Activated B cell treated with CpG ODN at 0.5 μM for 24 hours (primary cell): ENCODE results near the gene CADM1. TPM values are rescaled to one million over a fixed set of nuclear protein-coding genes. Genes with fewer than 3 reads are reported as not detected.

Experiments used
- ATAC-seq: fragments of 200-7000 bp; cut with Tn5 transposase; one replicate; pipeline ENCODE4 v1.10.0; 2021; ENCODE audit warnings: low read depth, mild to moderate bottlenecking, moderate library complexity
- CTCF ChIA-PET: fragments of 350-600 bp; sonication (Branson Sonifier 250); formaldehyde crosslinking; loops from one replicate; lab custom pipeline; 2021; ENCODE audit warnings: antibody characterized with exemption; lab: Charles Lee
- POLR2A ChIA-PET: fragments of 350-600 bp; sonication (Branson Sonifier 250); formaldehyde crosslinking; loops from one replicate; lab custom pipeline; 2021; ENCODE audit warnings: antibody characterized with exemption; lab: Charles Lee
- DNase-seq: peaks from one replicate; pipeline ENCODE4 v3.0.0; 2022
- H3K27ac Mint-ChIP-seq: one replicate; pipeline ENCODE4 v1.8.0; 2020; ENCODE audit warnings: mixed read lengths
- H3K27me3 Mint-ChIP-seq: one replicate; pipeline ENCODE4 v1.8.0; 2021; ENCODE audit warnings: mixed read lengths
- H3K36me3 Mint-ChIP-seq: one replicate; pipeline ENCODE4 v1.8.0; 2021; ENCODE audit warnings: low read depth, mixed read lengths
- H3K4me1 Mint-ChIP-seq: one replicate; pipeline ENCODE4 v1.8.0; 2021; ENCODE audit warnings: mixed read lengths
- H3K4me3 Mint-ChIP-seq: one replicate; pipeline ENCODE4 v1.8.0; 2020; ENCODE audit warnings: mild to moderate bottlenecking, mixed read lengths
- H3K9me3 Mint-ChIP-seq: one replicate; pipeline ENCODE4 v1.8.0; 2020; ENCODE audit warnings: mixed read lengths
- CTCF ChIP-seq: fragments of 200-600 bp; IDR thresholded peaks from one replicate; pipeline ENCODE4 v1.8.0; 2022; ENCODE audit warnings: antibody characterized with exemption, mild to moderate bottlenecking
- intact Hi-C: fragments of 100-400 bp; cut with micrococcal nuclease; formaldehyde crosslinking; loops from one replicate; pipeline ENCODE4 v1.15.1; 2024
- total RNA-seq: library from RNA; stranded (reverse); gene quantifications from 2 replicates; pipeline ENCODE4 v1.2.3, GENCODE V29; 2022

CADM1 gene
- total RNA-seq, 1 donor from 2014 or later = 0.86 TPM

- ATAC-seq (no peak), DNase-seq (no peak)
- Mint-ChIP-seq H3K36me3 (no peaks in the 10 kb centered on the region), H3K9me3 (peaks cover 18% of the 10 kb centered on the region), H3K27ac (no peak overlapping the region), H3K27me3 (peaks cover 3% of the 10 kb centered on the region), H3K4me3 (no peak overlapping the region), H3K4me1 (no peaks in the 10 kb centered on the region)
- no peak for TF ChIP-seq CTCF
- ChIA-PET POLR2A (no interaction called here), CTCF (no interaction called here)
- intact Hi-C loops = no loop called here
These were observed 53.7 kb downstream of the CADM1 start for GRCh38 chr11:115450519-115450918.

GRCh38 chr11:115447273-115447864 lies 56.8 kb downstream of the CADM1 start:
- intact Hi-C loops = no loop called here
- Mint-ChIP-seq H3K4me3 (no peak overlapping the region), H3K27me3 (peaks cover 3% of the 10 kb centered on the region), H3K36me3 (no peaks in the 10 kb centered on the region), H3K27ac (no peak overlapping the region), H3K9me3 (peaks cover 18% of the 10 kb centered on the region), H3K4me1 (no peaks in the 10 kb centered on the region)
- no peak for ATAC-seq
- TF ChIP-seq CTCF = no peak
- ChIA-PET CTCF (no interaction called here), POLR2A (no interaction called here)
- DNase-seq = no peak

- H3K4me3 Mint-ChIP-seq = no peak overlapping the region
- intact Hi-C loops = no loop called here
- no peaks in the 10 kb centered on the region for H3K27me3 Mint-ChIP-seq
- DNase-seq (no peak), ATAC-seq (no peak)
- H3K9me3 Mint-ChIP-seq = peaks cover 18% of the 10 kb centered on the region
- no peaks in the 10 kb centered on the region for H3K4me1 Mint-ChIP-seq
- CTCF ChIA-PET = no interaction called here
- no peak overlapping the region for H3K27ac Mint-ChIP-seq
- H3K36me3 Mint-ChIP-seq = no peaks in the 10 kb centered on the region
- no peak for TF ChIP-seq CTCF
- POLR2A ChIA-PET = no interaction called here
These were observed 58.0 kb downstream of the CADM1 start for GRCh38 chr11:115446214-115446613.

- ChIA-PET POLR2A (no interaction called here), CTCF (no interaction called here)
- H3K4me3 Mint-ChIP-seq = no peak overlapping the region
- no peaks in the 10 kb centered on the region for H3K27me3 Mint-ChIP-seq
- peaks cover 18% of the 10 kb centered on the region for H3K9me3 Mint-ChIP-seq
- no peak for ATAC-seq
- TF ChIP-seq CTCF = no peak
- intact Hi-C loops = no loop called here
- no peak overlapping the region for H3K27ac Mint-ChIP-seq
- no peaks in the 10 kb centered on the region for H3K4me1 Mint-ChIP-seq
- no peaks in the 10 kb centered on the region for H3K36me3 Mint-ChIP-seq
- DNase-seq = no peak
These were observed 59.7 kb downstream of the CADM1 start for GRCh38 chr11:115444542-115444941.

- H3K4me1 Mint-ChIP-seq = no peaks in the 10 kb centered on the region
- intact Hi-C loops = no loop called here
- no peak for DNase-seq
These were observed 64.2 kb downstream of the CADM1 start for GRCh38 chr11:115439969-115440540.

More at GRCh38 chr11:115439969-115440540, 64.2 kb downstream of the CADM1 start:
- POLR2A ChIA-PET = no interaction called here
- CTCF ChIA-PET = no interaction called here
- Mint-ChIP-seq H3K36me3 (no peaks in the 10 kb centered on the region), H3K27me3 (no peaks in the 10 kb centered on the region), H3K27ac (no peak overlapping the region), H3K9me3 (no peaks in the 10 kb centered on the region), H3K4me3 (no peak overlapping the region)
- TF ChIP-seq CTCF = no peak
- ATAC-seq = no peak
